AML-193 (cell line): Measurements from ENCODE around the gene DACH1.
"Not testable (repeated sequence)": the region's sequence is repeated elsewhere in the genome, so short reads cannot be mapped to it uniquely, and the experiment has no call there.

ENCODE experiments used
- DNase-seq, 2 experiments: peaks; one replicate each; lab custom pipeline; 2025; lab: John Stamatoyannopoulos, UW

The DACH1 gene

DNA sequence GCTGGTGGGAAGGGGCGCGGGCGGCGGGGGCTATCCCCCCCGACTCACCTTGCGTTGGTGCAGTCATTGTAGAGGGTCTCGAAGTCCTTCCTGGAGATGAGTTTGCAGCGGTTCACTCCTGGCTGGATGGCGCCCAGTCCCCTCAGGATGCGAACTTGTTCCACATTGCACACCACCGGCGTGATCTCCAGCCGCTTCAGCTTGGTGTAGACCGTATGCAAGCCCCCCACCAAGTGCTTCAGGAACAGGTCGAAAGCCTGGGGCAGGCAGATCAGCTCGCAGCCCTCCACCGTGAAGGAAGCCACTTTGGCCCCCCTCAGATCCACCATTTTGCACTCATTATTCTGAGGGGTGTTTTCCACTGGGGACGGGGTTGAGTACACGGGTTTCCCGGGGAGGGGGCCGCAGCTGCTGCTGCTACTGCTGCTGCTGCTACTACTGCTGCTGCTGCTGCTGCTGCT is 1.1 kb downstream of the DACH1 start:
- DNase-seq: no peak

DNA sequence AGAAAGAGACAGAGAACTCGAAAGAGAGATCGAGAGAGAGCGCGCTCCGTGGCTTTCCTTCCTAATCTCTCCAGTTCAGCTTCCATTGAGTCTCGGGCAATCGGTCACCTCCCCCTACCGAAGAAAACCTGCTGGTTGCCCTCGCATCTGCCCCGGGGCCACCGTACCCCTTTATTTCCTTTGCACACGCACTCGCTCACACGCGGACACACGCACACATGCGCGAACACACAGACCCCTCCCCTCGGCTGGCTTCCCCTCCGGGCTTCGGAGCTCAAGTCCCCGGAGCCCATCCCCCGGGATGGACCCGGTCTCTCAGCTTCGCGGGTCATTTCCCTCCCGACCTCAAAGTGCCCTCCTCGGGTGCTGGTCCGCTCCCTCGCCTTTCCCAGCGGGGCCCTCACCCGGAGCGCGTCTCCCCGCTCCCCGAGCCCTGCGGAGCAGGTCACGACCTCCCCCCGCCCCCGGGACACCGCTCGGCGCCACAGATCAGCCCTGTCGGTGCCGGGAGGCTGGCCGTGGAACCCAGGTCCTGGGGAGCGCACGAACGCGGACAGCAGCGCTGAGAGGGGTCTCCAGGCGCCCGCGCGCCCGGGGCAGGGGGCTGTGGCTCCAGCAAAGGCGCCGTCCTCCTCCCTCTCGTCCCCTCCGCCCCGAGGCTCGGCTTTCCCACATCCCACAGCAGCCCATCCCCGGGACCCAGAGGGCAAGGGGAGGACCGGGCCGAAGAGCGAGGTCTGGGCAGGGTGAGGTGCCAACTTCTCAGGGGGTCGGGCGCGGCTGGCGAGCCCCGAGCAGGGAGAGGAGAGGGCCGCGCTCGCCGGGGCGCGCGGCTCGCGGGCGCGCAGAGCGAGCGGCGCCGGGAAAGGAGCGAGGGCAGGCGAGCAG is 1.8 kb downstream of the DACH1 start:
- no peak for DNase-seq

GRCh38 chr13:71864094-71864985 is 2.7 kb downstream of the DACH1 start:
- peak; percentile 39 to 53 for DNase-seq

DNA sequence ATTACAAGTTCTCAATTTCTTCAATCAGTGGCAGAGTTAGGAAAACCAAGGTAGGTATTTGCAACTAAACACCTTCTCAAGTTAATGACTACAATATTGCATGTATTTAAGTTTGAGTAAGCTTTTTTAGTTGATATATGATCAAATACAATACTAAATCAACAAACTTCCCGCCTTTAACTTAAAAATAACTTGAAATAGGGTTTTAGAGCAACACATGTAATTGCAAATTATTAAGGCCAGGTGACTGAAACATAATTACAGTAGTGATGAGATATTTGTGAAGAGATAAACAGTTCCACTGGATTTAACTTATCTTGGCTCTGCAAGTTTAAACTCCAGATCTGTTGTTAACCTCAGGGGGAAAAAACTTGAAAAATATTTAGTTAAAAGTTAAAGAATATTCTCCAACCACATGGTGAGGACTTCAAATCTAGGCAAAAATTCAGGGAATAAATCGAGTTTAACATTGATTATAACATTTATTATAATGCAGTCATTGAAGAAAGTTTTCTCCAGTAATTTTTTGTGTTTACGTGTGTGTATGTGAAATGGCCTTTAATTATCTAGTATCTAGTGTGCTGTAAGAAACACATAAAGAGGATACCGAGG is 3.6 kb downstream of the DACH1 start:
- no peak for DNase-seq

DNA sequence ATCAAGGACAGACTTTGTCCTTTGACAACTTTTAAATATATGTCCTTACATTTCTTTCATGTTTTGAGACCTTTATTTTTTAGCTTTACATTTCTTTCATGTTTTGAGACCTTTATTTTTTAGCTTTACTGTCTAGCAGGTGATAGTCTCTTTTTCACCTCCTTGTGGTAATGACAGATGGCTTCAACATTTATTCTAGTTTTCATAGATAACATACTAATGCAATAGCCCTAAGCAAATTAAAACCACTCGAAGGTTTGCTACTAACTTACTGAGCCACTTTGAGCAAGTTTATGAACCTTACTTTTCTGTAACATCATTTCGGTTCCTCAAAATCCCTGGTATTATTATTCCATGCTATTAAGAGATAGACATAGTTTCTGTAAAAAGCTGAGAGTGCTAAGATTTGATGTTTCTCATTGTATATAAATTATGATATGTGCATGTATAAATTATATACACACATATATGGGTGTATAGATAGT is 4.5 kb downstream of the DACH1 start:
- peak in 1 of 2 experiments; percentile 11 for DNase-seq

GRCh38 chr13:71861769-71862458 is 5.1 kb downstream of the DACH1 start:
- DNase-seq: peak; percentile 42 to 55

DNA sequence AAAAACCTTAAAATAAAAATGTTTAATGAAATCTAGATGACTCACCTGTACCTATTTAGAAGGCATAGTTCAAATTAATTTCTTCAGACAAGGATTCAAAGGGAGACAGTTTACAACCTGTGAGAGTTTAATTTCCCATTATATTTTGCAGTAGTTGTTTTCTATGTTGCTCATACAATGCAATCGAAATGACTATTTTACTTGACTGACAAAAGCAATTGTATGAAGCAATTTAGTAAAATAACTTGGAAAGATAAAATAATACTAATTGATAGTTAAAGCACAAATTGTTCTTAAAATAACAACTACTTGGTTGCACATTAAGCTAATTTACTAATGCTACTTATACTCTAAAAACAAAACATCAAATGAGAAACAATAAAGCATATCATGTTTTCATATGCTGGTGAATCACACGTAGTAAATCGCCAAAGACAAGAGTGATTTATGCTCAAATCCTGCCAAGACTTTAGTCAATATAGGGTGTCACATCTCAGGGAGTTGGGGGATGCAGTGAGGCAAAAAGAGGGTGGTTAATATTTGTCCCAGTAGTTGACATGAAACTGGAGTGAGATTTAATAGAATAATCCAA is 6.4 kb downstream of the DACH1 start:
- no peak for DNase-seq

- peak in 1 of 2 experiments; percentile 25 for DNase-seq
Measured at GRCh38 chr13:71858647-71859046, 8.4 kb downstream of the DACH1 start.

- DNase-seq: no peak
Measured at GRCh38 chr13:71856548-71857043, 10.4 kb downstream of the DACH1 start.

GRCh38 chr13:71854401-71854800 is 12.6 kb downstream of the DACH1 start:
- DNase-seq: no peak

- DNase-seq: no peak
Measured at GRCh38 chr13:71853725-71854124, 13.3 kb downstream of the DACH1 start.

GRCh38 chr13:71852736-71853135 is 14.3 kb downstream of the DACH1 start:
- no peak for DNase-seq

DNA sequence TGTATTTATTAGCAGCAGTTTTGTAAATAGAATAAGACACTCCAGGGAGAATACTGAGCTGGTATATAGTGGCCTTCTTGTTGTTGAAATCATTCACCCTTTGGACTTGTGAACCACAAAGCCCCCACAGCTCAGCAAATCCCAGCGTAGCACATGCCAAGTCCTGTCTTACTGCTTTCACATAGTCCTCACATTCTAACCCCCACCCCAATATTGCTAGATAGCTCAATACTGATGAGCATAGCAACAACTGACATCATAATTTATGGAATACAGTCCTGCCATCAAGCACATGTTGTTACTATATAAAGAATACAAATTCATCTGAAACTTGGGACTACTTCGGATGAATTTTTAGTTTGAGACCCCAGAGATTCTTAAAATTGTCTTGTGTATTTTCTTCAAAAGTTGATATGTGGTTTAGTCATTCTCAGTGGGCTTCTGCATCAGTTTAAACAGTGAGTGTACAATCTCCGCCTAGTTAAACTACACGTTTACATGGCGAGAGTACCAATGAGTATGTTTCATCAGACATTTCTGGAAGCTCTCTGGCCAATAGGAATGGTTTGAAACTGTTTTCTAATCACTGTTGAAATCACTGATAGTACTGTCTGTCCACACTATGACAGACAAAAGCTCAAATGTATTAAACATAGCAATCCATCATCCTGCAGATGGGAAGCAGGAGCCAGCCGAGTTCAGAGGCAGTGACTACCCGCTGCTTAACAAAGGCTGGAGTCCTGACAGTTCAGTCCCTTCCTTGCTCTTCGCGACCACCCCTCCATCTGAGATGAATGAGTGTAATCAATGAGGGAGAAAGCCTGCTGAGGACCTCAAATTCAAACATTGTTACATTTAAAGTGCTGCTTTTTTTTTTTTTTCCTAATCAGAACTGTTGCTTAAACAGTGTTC is 15.2 kb downstream of the DACH1 start:
- DNase-seq: no peak

DNA sequence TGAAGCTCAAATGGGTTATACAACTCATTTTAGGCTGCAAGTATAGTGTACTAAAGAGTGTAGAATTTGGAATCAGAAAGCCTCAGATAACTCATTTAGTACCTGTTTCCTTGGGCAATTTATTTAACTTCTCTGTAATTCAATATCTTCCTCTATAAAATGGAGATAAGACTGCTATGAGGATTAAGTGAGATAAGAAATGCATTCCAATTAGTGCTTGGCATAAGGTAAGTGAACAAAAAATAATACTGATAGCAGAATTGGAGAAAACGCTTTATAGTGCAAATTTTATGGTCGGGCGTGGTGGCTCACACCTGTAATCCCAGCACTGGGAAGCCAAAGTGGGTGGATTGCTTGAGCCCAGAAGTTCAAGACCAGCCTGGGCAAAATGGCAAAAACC is 25.0 kb downstream of the DACH1 start:
- DNase-seq: no peak

- no peak for DNase-seq
Measured at GRCh38 chr13:71838842-71839241, 28.2 kb downstream of the DACH1 start.

GRCh38 chr13:71837582-71837981 is 29.4 kb downstream of the DACH1 start:
- not testable (repeated sequence) for DNase-seq

- DNase-seq: peak; percentile 23 to 37
Measured at GRCh38 chr13:71831716-71832115, 35.3 kb downstream of the DACH1 start.

GRCh38 chr13:71830736-71831135 is 36.3 kb downstream of the DACH1 start:
- DNase-seq: no peak

GRCh38 chr13:71830323-71830722 is 36.7 kb downstream of the DACH1 start:
- peak in 1 of 2 experiments; percentile 19 for DNase-seq

DNA sequence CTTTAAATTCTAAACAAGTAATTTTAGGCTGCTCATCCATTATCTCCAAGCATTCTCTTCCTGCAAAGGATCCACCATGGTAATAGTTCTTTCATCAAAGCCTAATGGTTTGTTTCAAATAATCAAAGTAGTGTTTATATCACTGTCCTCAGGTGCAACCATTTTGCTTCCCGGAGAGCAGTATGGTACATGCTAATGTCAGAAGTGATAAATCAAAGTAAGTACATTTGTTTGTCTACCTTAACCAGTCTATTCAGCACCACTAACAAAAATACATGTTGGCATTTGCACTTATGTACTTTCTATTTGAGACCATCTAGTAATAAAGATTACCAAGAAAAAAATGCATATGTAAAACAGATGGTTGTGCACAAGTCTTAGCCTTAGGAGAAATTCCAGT is 37.5 kb downstream of the DACH1 start:
- no peak for DNase-seq
